Measurements from ENCODE around the gene HOMER2. TPM values are rescaled to one million over a fixed set of nuclear protein-coding genes. Genes with fewer than 3 reads are reported as not detected.

HOMER2 gene
- total RNA-seq, 2 experiments from 2014 or later: 0.85 to 1.6 TPM

GRCh38 chr15:82969353-82969752 is 16.8 kb upstream of the HOMER2 start:
- Histone ChIP-seq H3K4me1 (ENCODE audit: insufficient read depth, low read length) (no peaks in the 10 kb centered on the region), H3K36me3 (ENCODE audit: insufficient read depth, low read length) (no peaks in the 10 kb centered on the region), H3K9me3 (ENCODE audit: control insufficient read depth in 1 of 2, insufficient read depth in 1 of 2, low read length in 2 of 2) (no peaks in the 10 kb centered on the region), H3K27me3 (ENCODE audit: control insufficient read depth in 1 of 2, insufficient read depth in 2 of 2, low read length in 2 of 2) (no peaks in the 10 kb centered on the region), H3K4me3 (ENCODE audit: low read length) (no peak overlapping the region), H3K27ac (ENCODE audit: low read depth in 1 of 2, low read length in 2 of 2) (no peak overlapping the region)
- Mint-ChIP-seq H3K36me3 (ENCODE audit: low read depth) (no peaks in the 10 kb centered on the region), H3K27ac (no peak overlapping the region), H3K4me1 (ENCODE audit: low read depth) (no peaks in the 10 kb centered on the region), H3K4me3 (no peak overlapping the region), H3K9me3 (no peaks in the 10 kb centered on the region), H3K27me3 (no peaks in the 10 kb centered on the region)
- no peak for ATAC-seq (ENCODE audit: poor library complexity)
- ChIA-PET POLR2A (interaction anchor here (0.6 kb wide), 1 partner anchor 127 kb away, joined by 3 read pairs; no protein-coding TSS in a partner anchor), CTCF (no interaction called here)
- intact Hi-C loops (cut with DNase I, micrococcal nuclease): no loop called here
- TF ChIP-seq, protein P1, sequence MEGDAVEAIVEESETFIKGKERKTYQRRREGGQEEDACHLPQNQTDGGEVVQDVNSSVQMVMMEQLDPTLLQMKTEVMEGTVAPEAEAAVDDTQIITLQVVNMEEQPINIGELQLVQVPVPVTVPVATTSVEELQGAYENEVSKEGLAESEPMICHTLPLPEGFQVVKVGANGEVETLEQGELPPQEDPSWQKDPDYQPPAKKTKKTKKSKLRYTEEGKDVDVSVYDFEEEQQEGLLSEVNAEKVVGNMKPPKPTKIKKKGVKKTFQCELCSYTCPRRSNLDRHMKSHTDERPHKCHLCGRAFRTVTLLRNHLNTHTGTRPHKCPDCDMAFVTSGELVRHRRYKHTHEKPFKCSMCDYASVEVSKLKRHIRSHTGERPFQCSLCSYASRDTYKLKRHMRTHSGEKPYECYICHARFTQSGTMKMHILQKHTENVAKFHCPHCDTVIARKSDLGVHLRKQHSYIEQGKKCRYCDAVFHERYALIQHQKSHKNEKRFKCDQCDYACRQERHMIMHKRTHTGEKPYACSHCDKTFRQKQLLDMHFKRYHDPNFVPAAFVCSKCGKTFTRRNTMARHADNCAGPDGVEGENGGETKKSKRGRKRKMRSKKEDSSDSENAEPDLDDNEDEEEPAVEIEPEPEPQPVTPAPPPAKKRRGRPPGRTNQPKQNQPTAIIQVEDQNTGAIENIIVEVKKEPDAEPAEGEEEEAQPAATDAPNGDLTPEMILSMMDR (IDR thresholded peaks at IDR 0.05): no peak
- DNase-seq: no peak

DNA sequence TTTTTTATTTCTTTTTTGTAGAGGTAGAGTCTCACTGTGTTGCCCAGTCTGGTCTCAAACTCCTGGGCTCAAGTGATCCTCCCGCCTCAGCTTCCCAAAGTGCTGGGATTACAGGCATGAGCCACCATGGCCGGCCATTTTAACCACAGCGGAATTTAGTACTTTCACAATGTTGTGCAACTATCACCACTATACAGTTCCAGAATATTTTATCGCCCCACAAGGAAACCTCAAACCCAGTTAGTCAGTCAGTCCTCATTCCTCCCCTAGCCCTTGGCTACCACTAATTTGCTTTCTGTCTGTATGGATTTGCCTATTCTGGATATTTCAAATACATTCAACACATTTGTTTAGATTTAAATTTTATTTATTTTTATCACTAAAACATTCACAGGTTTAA is 15.5 kb upstream of the HOMER2 start:
- TF ChIP-seq, protein P1 (IDR thresholded peaks at IDR 0.05): no peak
- CTCF ChIA-PET: no interaction called here
- Mint-ChIP-seq H3K27me3 (no peaks in the 10 kb centered on the region), H3K4me3 (no peak overlapping the region), H3K27ac (no peak overlapping the region), H3K4me1 (ENCODE audit: low read depth) (no peaks in the 10 kb centered on the region), H3K36me3 (ENCODE audit: low read depth) (no peaks in the 10 kb centered on the region), H3K9me3 (no peaks in the 10 kb centered on the region)
- Histone ChIP-seq H3K27me3 (ENCODE audit: control insufficient read depth in 1 of 2, insufficient read depth in 2 of 2, low read length in 2 of 2) (no peaks in the 10 kb centered on the region), H3K4me1 (ENCODE audit: insufficient read depth, low read length) (no peaks in the 10 kb centered on the region), H3K36me3 (ENCODE audit: insufficient read depth, low read length) (no peaks in the 10 kb centered on the region), H3K9me3 (ENCODE audit: control insufficient read depth in 1 of 2, insufficient read depth in 1 of 2, low read length in 2 of 2) (no peaks in the 10 kb centered on the region), H3K4me3 (ENCODE audit: low read length) (no peak overlapping the region), H3K27ac (ENCODE audit: low read depth in 1 of 2, low read length in 2 of 2) (no peak overlapping the region)
- POLR2A ChIA-PET: no interaction called here
- ATAC-seq (ENCODE audit: poor library complexity) (no peak), DNase-seq (no peak)
- intact Hi-C loops (cut with DNase I, micrococcal nuclease): no loop called here

GRCh38 chr15:82966671-82967071 is 14.2 kb upstream of the HOMER2 start:
- TF ChIP-seq, protein P1 (IDR thresholded peaks at IDR 0.05): no peak
- H3K4me3 ChIP-seq (ENCODE audit: low read length): no peak overlapping the region
- no peak for DNase-seq
- no peaks in the 10 kb centered on the region for H3K9me3 ChIP-seq (ENCODE audit: control insufficient read depth in 1 of 2, insufficient read depth in 1 of 2, low read length in 2 of 2)
- intact Hi-C loops (cut with DNase I, micrococcal nuclease): no loop called here
- ChIA-PET POLR2A (no interaction called here), CTCF (no interaction called here)
- H3K27ac ChIP-seq (ENCODE audit: low read depth in 1 of 2, low read length in 2 of 2): no peak overlapping the region
- no peaks in the 10 kb centered on the region for H3K27me3 ChIP-seq (ENCODE audit: control insufficient read depth in 1 of 2, insufficient read depth in 2 of 2, low read length in 2 of 2)
- Mint-ChIP-seq H3K36me3 (ENCODE audit: low read depth) (no peaks in the 10 kb centered on the region), H3K9me3 (no peaks in the 10 kb centered on the region), H3K27ac (no peak overlapping the region), H3K4me3 (no peak overlapping the region), H3K27me3 (no peaks in the 10 kb centered on the region), H3K4me1 (ENCODE audit: low read depth) (no peaks in the 10 kb centered on the region)
- no peaks in the 10 kb centered on the region for H3K4me1 ChIP-seq (ENCODE audit: insufficient read depth, low read length)
- no peaks in the 10 kb centered on the region for H3K36me3 ChIP-seq (ENCODE audit: insufficient read depth, low read length)
- no peak for ATAC-seq (ENCODE audit: poor library complexity)
